COR-L47 (cell line): Measurements from ENCODE around the gene TMEM88.
"Not testable (repeated sequence)": the region's sequence is repeated elsewhere in the genome, so short reads cannot be mapped to it uniquely, and the experiment has no call there.

Experiments
- DNase-seq: peaks from one replicate; lab custom pipeline; 2025; lab: John Stamatoyannopoulos, UW

The TMEM88 gene

GRCh38 chr17:7854851-7855659 is at the start of gene TMEM88:
TSS of gene TMEM88 (plus strand) at chr17:7855066. CDS start at chr17:7855075, 9 bp downstream.
- DNase-seq, result no peak

GRCh38 chr17:7806587-7806986 is 48.3 kb upstream of the TMEM88 start:
- no peak for DNase-seq

- DNase-seq, result no peak
Observed at GRCh38 chr17:7807206-7807605, 47.7 kb upstream of the TMEM88 start.

- DNase-seq, result no peak
Observed at GRCh38 chr17:7809086-7809790, 45.6 kb upstream of the TMEM88 start.

GRCh38 chr17:7809791-7810343 is 45.0 kb upstream of the TMEM88 start:
- DNase-seq, result not testable (repeated sequence)

- DNase-seq, result no peak
Observed at GRCh38 chr17:7811251-7811650, 43.6 kb upstream of the TMEM88 start.

- no peak for DNase-seq
Observed at GRCh38 chr17:7814969-7815368, 39.9 kb upstream of the TMEM88 start.

- DNase-seq, result no peak
Observed at GRCh38 chr17:7816926-7817642, 37.8 kb upstream of the TMEM88 start.

- DNase-seq, result no peak
Observed at GRCh38 chr17:7817643-7817964, 37.3 kb upstream of the TMEM88 start.

GRCh38 chr17:7818026-7818425 is 36.8 kb upstream of the TMEM88 start:
- no peak for DNase-seq

- no peak for DNase-seq
Observed at GRCh38 chr17:7818746-7819645, 35.9 kb upstream of the TMEM88 start.

GRCh38 chr17:7820231-7820630 is 34.6 kb upstream of the TMEM88 start:
- no peak for DNase-seq

- DNase-seq, result no peak
Observed at GRCh38 chr17:7822126-7822525, 32.7 kb upstream of the TMEM88 start.

- no peak for DNase-seq
Observed at GRCh38 chr17:7823581-7824001, 31.3 kb upstream of the TMEM88 start.

- DNase-seq, result no peak
Observed at GRCh38 chr17:7824021-7824924, 30.6 kb upstream of the TMEM88 start.

- DNase-seq, result no peak
Observed at GRCh38 chr17:7825206-7825990, 29.5 kb upstream of the TMEM88 start.

- DNase-seq, result no peak
Observed at GRCh38 chr17:7830616-7831015, 24.2 kb upstream of the TMEM88 start.

- DNase-seq, result no peak
Observed at GRCh38 chr17:7831233-7831632, 23.6 kb upstream of the TMEM88 start.

- DNase-seq, result no peak
Observed at GRCh38 chr17:7832431-7832830, 22.4 kb upstream of the TMEM88 start.
